GM18519 (cell line): ENCODE measurements around the gene LBHD1.
"Not testable (repeated sequence)": the region's sequence is repeated elsewhere in the genome, so short reads cannot be mapped to it uniquely, and the experiment has no call there.

Source experiments
- ATAC-seq: cut with Tn5 transposase; IDR thresholded peaks from one replicate; pipeline ENCODE4 v1.9.1; 2021; ENCODE audit warnings: mild to moderate bottlenecking, moderate library complexity; ENCODE audit not compliant: unreplicated experiment, low FRiP score

LBHD1 gene

DNA sequence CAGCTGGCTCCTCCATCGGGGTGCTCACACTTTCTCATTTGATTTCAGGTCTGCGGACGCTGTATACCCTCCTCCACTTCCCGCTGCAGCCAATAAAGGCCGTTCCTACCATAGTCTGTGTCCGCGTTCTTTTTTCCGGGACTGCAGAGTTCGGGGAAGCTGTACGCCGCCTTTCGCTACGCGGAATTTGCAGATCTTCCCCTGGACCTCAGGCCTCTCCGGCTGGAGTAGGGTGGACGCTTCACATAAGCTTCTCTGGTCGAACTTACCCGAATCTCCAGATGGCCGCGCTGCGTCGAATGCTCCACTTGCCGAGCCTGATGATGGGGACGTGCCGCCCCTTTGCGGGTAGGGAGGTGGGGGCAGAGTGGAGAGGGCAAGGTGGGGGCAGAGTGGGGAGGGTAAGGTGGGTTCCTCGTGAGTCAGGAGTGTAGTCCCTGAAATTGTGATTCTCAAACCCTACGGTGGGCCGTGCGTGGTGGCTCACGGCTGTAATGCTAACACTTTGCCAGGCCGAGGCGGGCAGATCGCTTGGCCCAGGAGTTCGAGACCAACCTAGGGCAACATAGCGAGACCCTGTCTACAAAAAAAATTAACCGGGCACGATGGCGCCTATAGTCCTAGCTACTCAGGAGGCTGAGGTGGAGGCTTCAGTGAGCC, 6.3 kb downstream of the LBHD1 start:
- no peak for ATAC-seq

DNA sequence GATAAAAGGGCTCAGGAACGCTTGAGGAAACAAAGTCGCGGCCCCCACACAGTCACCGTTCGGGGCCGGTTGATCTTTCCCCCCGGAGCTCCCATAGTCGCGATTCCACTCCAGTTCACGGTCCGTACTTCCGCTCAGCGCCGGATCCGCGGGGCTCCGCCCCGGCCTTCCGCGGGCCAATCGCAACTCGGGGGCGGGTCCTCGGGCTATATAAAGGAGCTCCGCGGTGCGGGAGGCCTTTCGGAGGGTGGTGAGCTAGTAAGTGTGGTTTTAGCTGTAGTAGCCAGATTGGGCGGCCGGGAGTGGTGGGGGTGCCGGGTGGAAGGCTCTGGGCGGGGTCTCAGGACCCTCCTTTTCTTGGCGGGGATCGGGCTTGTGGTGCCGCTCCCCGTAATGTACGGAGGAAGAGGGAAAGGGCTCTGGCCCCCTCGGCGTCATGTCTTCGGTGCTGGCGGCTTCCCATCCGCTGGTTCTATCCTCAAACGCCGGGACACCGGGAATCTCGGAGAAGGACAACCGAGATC, 6.9 kb downstream of the LBHD1 start, which contains the start of the genes C11orf98 and CSKMT:
C11orf98 (minus strand) TSS at position 136 of the 524 bp plus-strand sequence; CDS start at position 95, 41 bp downstream.
CSKMT (plus strand) TSS at position 238 of the 524 bp plus-strand sequence. CDS start 568 bp downstream, outside the sequence.
- peak; percentile 50 for ATAC-seq

DNA sequence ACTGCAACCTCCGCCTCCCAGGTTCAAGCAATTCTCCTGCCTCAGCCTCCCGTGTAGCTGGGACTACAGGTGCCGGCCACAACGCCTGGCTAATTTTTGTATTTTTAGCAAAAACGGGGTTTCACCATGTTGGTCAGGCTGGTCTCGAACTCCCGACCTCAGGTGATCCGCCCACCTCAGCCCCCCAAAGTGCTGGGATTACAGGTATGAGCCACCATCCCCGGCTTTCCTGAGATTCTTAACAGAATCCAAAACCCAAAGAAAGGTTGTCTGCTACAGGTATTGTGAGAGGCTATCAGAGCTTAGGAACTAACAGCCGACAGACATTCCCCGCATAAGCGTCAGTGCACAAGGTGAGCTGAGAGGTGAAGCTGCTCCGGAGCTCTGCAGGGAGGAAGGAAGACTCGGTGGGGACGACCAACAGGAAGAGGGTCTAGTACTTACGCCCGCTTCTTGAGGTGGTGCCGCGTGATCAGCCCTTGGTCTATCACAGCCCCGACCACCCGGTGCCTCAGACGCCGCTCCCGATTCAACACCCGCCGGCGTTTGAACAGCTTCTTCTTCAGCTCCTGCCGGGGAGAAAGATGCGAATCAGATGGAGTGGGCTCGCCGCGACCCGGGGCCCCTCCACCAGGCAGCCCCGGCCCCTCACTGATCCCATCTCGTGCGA, 7.5 kb downstream of the LBHD1 start:
- peak; percentile 21 for ATAC-seq

DNA sequence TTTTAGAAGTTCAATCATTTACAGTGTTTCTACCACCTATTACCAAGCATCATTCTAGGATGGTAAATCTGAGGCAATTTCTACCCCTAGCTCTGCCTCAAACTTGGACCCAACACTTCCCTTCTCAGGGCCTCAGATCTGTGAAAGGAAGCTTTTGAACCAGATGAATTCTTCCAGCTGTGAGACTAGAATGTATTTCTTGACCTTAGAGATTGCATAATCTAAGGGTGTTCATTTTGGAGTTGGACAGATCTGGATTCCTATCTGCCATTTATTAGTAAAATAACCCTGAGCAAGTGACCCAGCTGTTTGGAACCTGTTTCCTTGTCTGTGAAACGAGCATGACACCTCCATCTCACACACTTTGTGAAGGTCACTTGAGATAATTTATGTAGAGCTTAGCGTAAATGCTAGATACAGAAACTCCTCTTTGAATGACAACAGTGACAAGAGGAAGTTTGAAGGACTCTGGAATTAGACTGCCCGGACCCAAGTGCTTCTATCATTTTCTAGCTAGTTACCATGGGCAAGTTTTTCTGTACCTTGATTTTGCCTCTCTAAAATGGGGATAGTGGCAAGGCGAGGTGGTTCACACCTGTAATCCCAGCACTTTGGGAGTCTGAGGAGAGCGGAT, 15.2 kb downstream of the LBHD1 start:
- no peak for ATAC-seq

DNA sequence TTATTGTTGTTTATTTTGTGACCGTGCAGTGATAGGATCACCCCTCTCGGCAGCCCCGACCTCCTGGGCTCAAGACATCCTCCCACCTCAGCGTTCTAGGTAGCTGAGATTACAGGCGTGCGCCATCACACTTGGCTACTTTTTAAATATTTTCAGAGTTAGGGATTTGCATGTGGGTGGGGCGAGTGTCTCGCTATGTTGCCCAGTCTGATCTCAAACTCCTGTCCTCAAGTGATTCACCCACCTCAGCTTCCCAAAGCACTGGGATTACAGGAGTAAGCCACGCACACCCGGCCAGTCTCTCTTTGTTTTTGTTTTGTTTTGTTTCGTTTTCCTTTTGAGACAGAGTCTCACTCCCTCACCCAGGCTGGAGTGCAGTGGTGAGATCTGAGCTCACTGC, 17.8 kb downstream of the LBHD1 start:
- no peak for ATAC-seq

DNA sequence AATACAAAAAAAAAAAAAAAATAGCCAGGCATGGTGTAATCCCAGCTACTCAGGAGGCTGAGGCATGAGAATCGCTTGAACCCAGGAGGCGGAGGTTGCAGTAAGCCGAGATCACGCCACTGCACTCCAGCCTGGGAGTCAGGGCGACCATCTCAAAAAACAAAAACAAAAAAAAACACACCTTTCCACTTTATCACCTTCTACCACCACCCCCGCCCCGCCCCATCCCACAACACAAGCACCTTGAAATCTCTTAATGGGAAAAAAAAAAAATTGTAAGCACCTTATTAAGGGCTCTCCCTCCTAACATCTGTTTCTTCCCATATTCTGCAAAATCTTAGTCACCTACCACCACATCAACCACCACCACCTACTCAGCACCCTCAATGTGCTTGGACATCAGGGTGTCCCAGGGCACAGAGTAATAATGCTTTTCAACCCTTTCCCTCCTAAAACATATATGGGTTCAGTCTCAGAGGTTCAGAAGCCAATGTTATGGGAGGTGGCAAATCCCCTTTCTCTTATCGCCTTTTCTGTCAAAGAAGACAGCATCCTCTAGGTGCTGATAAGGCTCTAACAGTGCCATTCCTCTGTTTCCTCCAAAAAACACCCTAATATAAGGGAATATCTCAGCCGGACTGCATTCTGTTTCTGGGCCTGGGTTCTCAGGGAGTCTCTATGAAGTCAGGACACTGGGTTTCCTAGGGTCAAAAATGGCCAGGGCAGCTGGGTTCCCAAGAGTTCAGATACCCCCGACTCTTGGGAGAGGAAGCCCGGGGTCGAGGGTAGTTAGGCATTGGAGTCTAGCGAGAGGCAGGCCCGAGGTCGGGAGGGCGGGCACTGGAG, 19.7 kb downstream of the LBHD1 start:
- ATAC-seq: no peak

DNA sequence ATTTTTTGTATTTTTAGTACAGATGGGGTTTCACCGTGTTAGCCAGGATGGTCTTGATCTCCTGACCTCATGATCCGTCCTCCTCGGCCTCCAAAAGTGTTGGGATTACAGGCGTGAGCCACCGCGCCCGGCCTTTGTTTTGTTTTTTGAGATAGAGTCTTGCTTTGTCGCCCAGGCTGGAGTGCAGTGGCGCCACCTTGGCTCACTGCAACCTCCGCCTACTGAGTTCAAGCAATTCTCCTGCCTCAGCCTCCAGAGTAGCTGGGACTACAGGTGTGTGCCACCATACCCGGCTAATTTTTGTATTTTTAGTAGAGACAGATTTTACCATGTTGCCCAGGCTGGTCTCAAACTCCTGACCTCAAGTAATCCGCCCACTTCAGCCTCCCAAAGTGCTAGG, 21.8 kb downstream of the LBHD1 start:
- ATAC-seq: not testable (repeated sequence)

DNA sequence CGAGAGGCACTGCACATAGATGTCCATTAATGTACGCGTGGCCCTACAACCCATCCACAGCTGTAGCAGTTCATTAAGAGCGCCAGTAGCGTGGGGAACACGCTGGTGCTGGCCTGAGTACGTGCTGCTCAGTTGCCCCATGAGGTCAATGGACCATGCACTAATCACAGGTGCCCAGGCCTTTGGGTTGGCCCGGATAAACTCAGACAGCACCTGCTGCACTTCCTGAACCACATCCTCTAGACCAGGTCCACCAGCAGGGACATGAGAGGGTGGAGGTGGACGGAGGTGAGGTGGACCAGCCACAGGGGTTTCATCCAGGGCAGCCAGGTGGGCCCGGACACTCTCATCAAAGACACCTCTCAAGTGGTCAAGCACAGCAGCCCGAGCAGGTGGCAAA, 22.6 kb downstream of the LBHD1 start:
- ATAC-seq: no peak

DNA sequence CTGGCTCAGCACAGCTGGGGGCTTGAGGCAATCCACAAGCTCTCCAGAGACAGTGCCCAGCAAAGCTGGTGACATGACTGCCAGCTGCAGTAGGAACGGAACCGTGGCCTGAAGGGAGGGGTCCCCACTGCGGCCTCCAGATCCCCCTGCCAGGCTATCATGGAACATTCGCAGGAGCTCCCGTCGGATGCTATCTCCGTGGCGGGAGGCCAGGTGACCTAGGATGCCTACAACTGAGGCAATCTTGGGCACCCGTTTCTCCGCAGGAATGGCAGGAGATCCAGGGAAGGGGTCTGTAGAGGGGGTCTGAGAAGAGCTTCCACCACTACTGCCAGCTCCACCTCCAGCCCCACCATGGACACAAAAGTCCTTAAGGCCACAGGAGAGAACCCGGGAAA, 23.1 kb downstream of the LBHD1 start:
- no peak for ATAC-seq

DNA sequence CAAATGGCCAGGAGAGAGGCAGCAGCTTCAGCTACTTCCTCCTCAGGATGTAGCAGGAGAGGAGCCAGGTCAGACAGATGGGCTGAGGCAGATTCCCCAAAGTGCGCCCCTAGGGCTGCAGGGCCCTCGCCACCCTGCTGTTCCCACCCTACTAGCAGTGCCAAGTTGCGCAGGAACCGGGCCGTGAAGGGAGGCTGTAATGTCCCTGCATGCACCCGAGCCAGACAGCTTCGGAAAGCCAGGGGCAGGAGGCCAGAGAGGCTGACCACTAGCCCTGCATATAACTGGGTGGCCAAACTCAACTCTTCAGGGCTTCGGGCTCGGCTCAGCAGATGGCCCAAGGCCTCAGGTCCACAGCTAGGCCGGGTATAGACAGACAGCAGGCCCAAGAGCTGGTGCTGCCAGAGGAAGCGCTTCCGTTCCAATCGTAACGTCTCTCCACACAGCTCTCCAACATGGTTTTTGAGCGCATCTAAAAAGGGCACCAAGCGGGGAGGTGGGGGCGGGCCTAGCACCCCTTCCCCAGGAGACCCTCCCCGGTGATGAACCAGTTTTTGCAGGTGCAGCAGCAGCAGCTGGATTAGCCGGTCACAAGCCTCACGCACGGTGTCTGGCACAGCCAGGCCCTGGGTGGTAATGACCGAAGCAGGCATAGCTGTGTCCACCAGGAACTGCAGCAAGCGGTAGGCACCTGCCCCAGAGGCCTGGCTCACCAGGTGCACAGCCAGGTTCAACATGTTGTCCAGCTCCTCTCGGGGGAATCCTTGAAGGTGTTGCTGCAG, 23.7 kb downstream of the LBHD1 start:
- no peak for ATAC-seq

DNA sequence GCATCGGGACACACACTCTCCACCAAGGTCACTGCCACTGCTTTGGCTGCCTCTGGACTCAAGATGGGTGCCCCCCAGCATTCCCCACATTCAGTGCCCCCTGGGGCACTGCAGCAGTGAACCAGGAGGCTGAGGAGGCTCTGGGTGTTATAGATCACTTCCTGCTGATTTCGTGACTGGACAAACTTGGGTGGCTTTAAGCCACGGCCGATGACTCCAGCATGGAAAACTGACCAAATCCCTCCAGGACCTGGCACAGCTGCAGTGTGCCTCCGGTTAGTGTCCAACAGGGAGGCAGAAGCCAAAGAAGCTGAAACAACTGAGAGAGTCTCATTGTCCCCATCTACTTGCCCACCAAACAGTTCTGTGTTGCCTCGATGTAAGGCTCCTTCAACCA, 24.5 kb downstream of the LBHD1 start:
- no peak for ATAC-seq

DNA sequence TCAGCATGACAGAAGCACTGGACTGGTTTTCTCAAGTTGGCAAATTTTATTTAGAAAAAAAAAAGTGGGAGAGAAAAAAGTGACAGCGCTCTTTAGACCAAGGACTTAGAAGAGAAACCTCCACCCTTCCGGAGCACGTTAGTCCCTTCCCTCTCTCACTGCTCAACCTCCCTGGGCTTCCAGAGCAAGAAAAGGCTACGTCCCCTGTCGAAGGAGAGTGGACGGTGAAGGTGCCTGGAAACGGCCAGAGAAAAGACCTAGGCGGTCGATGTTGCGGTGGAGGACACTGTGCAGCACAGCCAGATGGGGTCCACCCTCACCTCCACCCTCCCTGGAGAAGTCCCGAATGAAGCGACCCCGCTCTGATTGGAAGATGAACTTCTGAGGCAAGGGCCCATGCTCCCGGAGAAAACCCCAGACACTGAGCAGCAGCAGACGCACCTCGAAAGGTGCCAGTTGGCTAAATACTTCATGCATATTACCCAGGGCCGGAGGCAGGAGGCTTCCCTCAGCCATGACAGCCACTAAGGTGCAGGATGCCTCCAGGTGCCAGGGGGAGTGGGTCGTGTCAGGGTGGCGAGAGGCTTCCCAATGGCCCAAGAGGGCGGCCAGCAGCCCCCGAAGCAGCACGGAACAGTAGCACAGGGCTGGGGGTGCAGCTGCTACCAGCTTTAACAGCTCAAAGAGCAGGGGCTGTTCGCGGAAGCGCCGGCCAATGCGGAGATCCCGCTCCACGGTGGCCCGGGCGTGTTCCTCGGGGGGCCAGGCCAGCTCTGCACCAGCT, 25.1 kb downstream of the LBHD1 start:
- ATAC-seq: no peak

DNA sequence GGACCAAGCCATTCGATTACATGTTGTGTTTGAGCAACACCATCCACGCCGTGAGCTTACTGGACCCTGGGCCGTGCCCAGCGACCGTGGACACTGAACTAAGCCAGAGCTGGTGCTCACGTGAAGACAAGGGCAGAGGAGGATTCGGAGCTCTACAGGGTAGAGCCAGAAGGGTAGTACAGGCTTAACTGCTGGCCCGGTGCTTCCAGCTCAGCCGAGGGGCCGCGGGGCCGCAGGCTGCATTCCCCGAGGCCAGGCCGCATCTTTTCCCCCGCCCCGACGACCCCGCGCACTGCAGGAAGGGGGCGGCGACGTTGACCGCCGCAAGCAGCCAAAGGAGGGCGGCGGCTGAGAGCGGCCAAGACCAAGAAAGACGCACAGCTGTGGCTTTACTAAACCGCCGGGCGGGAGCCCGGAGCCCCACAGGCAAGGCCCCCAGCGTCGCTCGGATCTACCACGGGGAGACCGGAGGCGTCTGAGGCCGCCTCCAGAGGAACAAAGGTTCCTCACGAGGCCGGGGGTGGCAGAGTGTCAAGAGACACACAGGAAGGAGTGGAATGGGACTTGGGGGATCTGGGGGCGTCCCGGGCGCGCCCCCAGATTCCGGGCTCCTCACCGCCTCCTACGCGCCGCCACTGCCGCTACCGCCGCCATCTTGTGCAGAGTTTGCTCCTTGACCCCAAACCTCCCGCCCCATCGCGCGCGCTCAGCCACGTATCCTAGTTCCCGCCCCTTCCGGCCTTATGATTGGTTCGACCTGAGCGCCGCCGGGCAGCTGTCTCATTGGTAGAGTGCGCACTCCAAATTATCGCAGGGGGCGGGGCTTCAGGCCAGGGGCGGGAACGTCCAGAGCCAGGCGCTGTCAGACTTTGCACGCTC, 25.9 kb downstream of the LBHD1 start, which contains the start of gene GANAB:
GANAB (minus strand) TSS at position 668 of the 879 bp plus-strand sequence; CDS start at position 654, 14 bp downstream.
- ATAC-seq: peak; percentile 74

DNA sequence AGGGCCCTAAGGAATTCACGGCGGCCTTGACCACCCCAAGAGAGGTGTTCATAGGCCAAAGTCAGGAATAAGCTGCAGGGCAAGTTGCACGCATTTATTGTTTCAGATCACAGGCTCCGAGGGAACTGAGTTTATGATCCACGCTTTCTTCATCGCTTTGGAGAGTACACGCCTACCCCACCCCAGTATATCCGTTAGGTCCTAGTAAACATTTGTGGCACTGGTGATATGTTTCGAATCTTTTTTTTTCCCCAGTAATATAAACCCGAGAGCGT, 26.5 kb downstream of the LBHD1 start:
- ATAC-seq: no peak

DNA sequence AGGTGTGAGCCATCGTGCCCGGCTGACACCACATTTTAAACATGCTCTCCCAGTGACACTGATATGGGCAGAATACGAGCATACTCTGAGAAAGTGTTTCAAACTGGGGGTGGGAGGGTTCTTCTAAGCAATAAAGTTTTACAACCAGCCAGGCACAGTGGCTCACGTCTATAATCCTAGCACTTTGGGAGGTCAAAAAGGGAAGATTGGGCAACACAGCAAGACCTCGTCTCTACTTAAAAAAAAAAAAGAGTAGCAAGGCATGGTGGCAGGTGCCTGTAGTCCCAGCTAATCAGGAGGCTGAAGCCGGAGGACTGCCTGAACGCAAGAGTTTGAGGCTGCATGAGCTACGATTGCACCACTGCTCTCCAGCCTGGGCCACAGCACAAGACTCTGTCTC, 27.8 kb downstream of the LBHD1 start:
- no peak for ATAC-seq

DNA sequence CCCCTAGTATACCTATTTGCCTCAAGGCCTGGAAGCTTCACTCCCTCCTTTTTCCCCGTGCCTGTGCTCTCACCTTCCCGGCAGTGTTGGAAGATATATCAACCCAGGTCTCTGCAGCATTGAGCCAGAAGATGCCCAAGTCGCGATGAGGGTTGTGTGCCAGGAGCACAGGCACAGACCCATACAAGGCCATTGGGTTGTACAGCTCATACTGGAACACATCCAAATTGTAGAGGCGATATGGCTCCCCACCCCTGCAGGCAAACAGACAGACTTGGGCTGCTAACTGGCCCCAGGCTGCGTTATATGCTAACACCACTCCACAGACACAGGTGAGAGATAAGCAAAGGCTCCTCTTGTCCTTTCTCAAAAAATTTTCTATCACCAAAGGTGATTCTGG, 39.6 kb downstream of the LBHD1 start:
- no peak for ATAC-seq

DNA sequence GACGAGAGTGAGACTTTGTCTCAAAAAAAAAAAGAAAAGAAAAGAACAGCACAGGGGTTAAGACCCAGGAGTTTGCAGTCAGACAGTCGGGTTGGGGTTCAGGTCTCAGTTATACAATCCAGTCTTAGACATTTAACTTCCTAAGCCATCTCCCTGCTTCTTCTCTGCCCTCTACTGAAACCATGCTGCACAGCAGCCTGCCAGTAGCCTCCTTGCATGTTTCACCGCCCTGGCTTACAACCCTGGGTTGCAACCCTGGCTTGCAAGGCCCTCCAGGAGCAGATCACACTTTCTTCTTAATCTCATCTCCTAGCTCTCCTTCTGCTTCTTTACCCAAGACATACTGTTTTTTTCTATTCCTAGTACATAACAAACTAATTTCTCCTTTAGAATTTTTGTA, 44.4 kb downstream of the LBHD1 start:
- ATAC-seq: no peak

DNA sequence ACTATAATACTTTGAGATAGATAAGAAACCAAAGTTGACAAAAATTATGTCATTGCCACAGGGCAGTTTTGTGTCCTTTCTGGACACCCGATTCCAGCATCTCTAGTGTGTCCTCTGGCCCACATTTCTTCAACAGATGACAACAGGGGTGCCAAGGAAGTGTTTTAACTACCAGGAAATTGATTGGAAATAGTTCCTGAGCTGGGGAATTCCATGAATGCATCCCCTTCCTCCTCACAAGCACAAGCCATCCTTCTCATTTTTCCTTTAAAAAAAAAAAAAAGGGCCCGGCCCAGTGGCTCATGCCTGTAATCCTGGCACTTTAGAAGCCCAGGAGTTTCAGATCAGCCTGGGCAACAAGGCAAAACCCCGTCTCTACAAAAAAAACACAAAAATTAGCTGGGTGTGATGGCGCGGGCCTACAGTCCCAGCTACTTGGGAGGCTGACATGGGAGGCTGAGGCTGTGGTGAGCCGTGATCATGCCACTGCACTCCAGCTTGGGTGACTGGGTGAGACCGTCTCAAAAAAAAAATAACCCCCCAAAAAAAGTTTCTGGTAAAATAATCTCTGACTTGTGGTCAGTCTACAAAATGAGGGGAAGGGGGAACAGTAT, 49.5 kb downstream of the LBHD1 start:
- no peak for ATAC-seq
